Heart left ventricle (tissue), 13 donors: ENCODE results near the gene OXSR1.

Source experiments
- CTCF ChIP-seq, 12 donors: fragments of 200-600 bp; sonication (generic) in 4 of 12; IDR thresholded peaks; one replicate each; pipeline versions ENCODE4 v1.5.0 to v1.8.0; 2018 to 2022; ENCODE audit warnings: antibody characterized with exemption in 12 of 12, mild to moderate bottlenecking in 5 of 12
- POLR2A ChIP-seq, 2 donors: fragments of 450-650 bp; IDR thresholded peaks; one replicate each; pipeline ENCODE4 v1.6.1; 2017; ENCODE audit warnings: antibody characterized with exemption in 2 of 2, mild to moderate bottlenecking in 2 of 2, moderate library complexity in 2 of 2
- donor health status: ischemic (EF 13 %, LVEDD 7.1; RV severe dilation, severe dysfunction).
- donor health status: DM: no; HTN: yes; CAD: no.
- donor health status: DM: no; HTN: no; CAD: no.
- donor health status: ischemic (EF 25% LVEDD 6.9; RV normal size, moderate dysfunction).
- donor health status: ischemic (EF 25% LVEDD 5.7; RV mildly dilated, moderate dysfunction).
- donor health status: ischemic (EF 35%, LVEDD 5.7; RV mildly dilated, moderate dysfunction).
- donor health status: nonischemic (EF 11% LVEDD 7.7; RV severe dilation, severe dysfunction).
- donor health status: DM: yes; HTN: yes; CAD: no.
- donor health status: PGD.
- donor health status: ischemic (EF 29% LVEDD 5.4; RV normal size, mild dysfunction).
- donor health status: nonischemic (EF 23%, LVEDD 6.1; RV moderate dilation, normal function).

GRCh38 chr3:38167591-38167990, 2.3 kb downstream of the OXSR1 start:
- no peak for TF ChIP-seq CTCF (IDR thresholded peaks at IDR 0.05)
- no peak for TF ChIP-seq POLR2A (IDR thresholded peaks at IDR 0.05)
